WERI-Rb-1 (cell line): ENCODE data around the gene OSBPL6.
"Not testable (repeated sequence)": the region's sequence is repeated elsewhere in the genome, so short reads cannot be mapped to it uniquely, and the experiment has no call there.

Experiments
- DNase-seq: peaks from one replicate; pipeline ENCODE4 v3.0.0-alpha.2; 2020
- H3K27ac ChIP-seq: fragments of 250-450 bp; sonication (Bioruptor Pico); 2 replicates; pipeline ENCODE4 v1.5.1; 2020; ENCODE audit warnings: mild to moderate bottlenecking, moderate library complexity
- H3K27me3 ChIP-seq: fragments of 250-450 bp; sonication (Bioruptor Pico); 2 replicates; pipeline ENCODE4 v1.5.1; 2021; ENCODE audit warnings: mild to moderate bottlenecking, low read depth, moderate library complexity; ENCODE audit not compliant: insufficient read depth, severe bottlenecking
- H3K36me3 ChIP-seq: fragments of 250-450 bp; sonication (Bioruptor Pico); 2 replicates; pipeline ENCODE4 v1.5.1; 2020; ENCODE audit warnings: mild to moderate bottlenecking, moderate library complexity
- H3K4me3 ChIP-seq: 2 replicates; pipeline ENCODE4 v1.5.1; 2011; ENCODE audit warnings: low read depth, mild to moderate bottlenecking, control low read depth, low read length
- H3K9me3 ChIP-seq: fragments of 250-450 bp; sonication (Bioruptor Pico); 2 replicates; pipeline ENCODE4 v1.5.1; 2021; ENCODE audit warnings: mild to moderate bottlenecking, moderate library complexity; ENCODE audit not compliant: severe bottlenecking
- CTCF ChIP-seq: IDR thresholded peaks from 2 replicates; pipeline ENCODE4 v1.5.1; 2011; ENCODE audit warnings: low read depth, mild to moderate bottlenecking, control low read depth, inconsistent platforms, low read length

OSBPL6 gene

GRCh38 chr2:178309541-178309940 lies 115.2 kb downstream of the OSBPL6 start:
- peaks cover 20% of the 10 kb centered on the region for H3K36me3 ChIP-seq
- no peak overlapping the region for H3K27ac ChIP-seq
- TF ChIP-seq CTCF = no peak
- H3K9me3 ChIP-seq = no peaks in the 10 kb centered on the region
- H3K27me3 ChIP-seq = no peaks in the 10 kb centered on the region
- DNase-seq = no peak
- H3K4me3 ChIP-seq = no peak overlapping the region

GRCh38 chr2:178315078-178315477 lies 120.8 kb downstream of the OSBPL6 start:
- H3K36me3 ChIP-seq = peaks cover 2% of the 10 kb centered on the region
- no peaks in the 10 kb centered on the region for H3K9me3 ChIP-seq
- H3K27ac ChIP-seq = no peak overlapping the region
- no peak for TF ChIP-seq CTCF
- H3K4me3 ChIP-seq = no peak overlapping the region
- H3K27me3 ChIP-seq = no peaks in the 10 kb centered on the region
- DNase-seq = no peak

GRCh38 chr2:178315488-178315948 lies 121.2 kb downstream of the OSBPL6 start:
- H3K4me3 ChIP-seq = no peak overlapping the region
- H3K36me3 ChIP-seq = peaks cover 2% of the 10 kb centered on the region

GRCh38 chr2:178317811-178318210 lies 123.5 kb downstream of the OSBPL6 start:
- peaks cover 2% of the 10 kb centered on the region; the same call in 1 of the 2 replicates for H3K36me3 ChIP-seq
- H3K27me3 ChIP-seq = no peaks in the 10 kb centered on the region
- no peak for TF ChIP-seq CTCF
- H3K27ac ChIP-seq = no peak overlapping the region
- no peaks in the 10 kb centered on the region for H3K9me3 ChIP-seq
- no peak for DNase-seq
- H3K4me3 ChIP-seq = no peak overlapping the region

More at GRCh38 chr2:178315488-178315948, 121.2 kb downstream of the OSBPL6 start:
- no peaks in the 10 kb centered on the region for H3K9me3 ChIP-seq
- no peak overlapping the region for H3K27ac ChIP-seq
- TF ChIP-seq CTCF = no peak
- DNase-seq = no peak
- H3K27me3 ChIP-seq = no peaks in the 10 kb centered on the region

- Histone ChIP-seq H3K27ac (no peak overlapping the region), H3K4me3 (no peak overlapping the region), H3K9me3 (no peaks in the 10 kb centered on the region), H3K36me3 (no peaks in the 10 kb centered on the region; the same call in 1 of the 2 replicates), H3K27me3 (no peaks in the 10 kb centered on the region)
- DNase-seq = no peak
- TF ChIP-seq CTCF = no peak
Observed at GRCh38 chr2:178320011-178320585, 125.8 kb downstream of the OSBPL6 start.

GRCh38 chr2:178322068-178322467 lies 127.8 kb downstream of the OSBPL6 start:
- Histone ChIP-seq H3K9me3 (no peaks in the 10 kb centered on the region), H3K4me3 (no peak overlapping the region), H3K27me3 (no peaks in the 10 kb centered on the region), H3K27ac (no peak overlapping the region), H3K36me3 (no peaks in the 10 kb centered on the region; the same call in 1 of the 2 replicates)
- no peak for TF ChIP-seq CTCF
- DNase-seq = no peak

- not testable (repeated sequence) for H3K4me3 ChIP-seq, H3K27ac ChIP-seq, DNase-seq, H3K9me3 ChIP-seq, H3K36me3 ChIP-seq, H3K27me3 ChIP-seq
Observed at GRCh38 chr2:178323331-178323730, 129.0 kb downstream of the OSBPL6 start.
